ENCODE results near the gene HINT3. TPM values are rescaled to one million over a fixed set of nuclear protein-coding genes. Genes with fewer than 3 reads are reported as not detected.

Gene HINT3
- total RNA-seq, 1 donor from 2014 or later: 20.9 TPM

GRCh38 chr6:125918230-125918629, 38.3 kb upstream of the HINT3 start:
- Mint-ChIP-seq H3K27ac (no peak overlapping the region), H3K9me3 (ENCODE audit: low read depth) (no peaks in the 10 kb centered on the region)

GRCh38 chr6:125918681-125919566, 37.6 kb upstream of the HINT3 start:
- no peak for DNase-seq (ENCODE audit: low spot score, unreplicated experiment)
- Mint-ChIP-seq H3K27ac (peak overlapping the region; percentile 88), H3K4me3 (ENCODE audit: low read depth) (peak overlapping the region; percentile 23), H3K9me3 (ENCODE audit: low read depth) (no peaks in the 10 kb centered on the region), H3K4me1 (ENCODE audit: low read depth) (peaks cover 12% of the 10 kb centered on the region), H3K36me3 (ENCODE audit: insufficient read depth) (peaks cover 14% of the 10 kb centered on the region), H3K27me3 (no peaks in the 10 kb centered on the region)
- no peak for TF ChIP-seq CTCF (IDR thresholded peaks at IDR 0.05; ENCODE audit: unreplicated experiment)

More at GRCh38 chr6:125918230-125918629, 38.3 kb upstream of the HINT3 start:
- Mint-ChIP-seq H3K27me3 (no peaks in the 10 kb centered on the region), H3K4me1 (ENCODE audit: low read depth) (peaks cover 12% of the 10 kb centered on the region), H3K4me3 (ENCODE audit: low read depth) (no peak overlapping the region), H3K36me3 (ENCODE audit: insufficient read depth) (peaks cover 12% of the 10 kb centered on the region)
- no peak for DNase-seq (ENCODE audit: low spot score, unreplicated experiment)
- no peak for TF ChIP-seq CTCF (IDR thresholded peaks at IDR 0.05; ENCODE audit: unreplicated experiment)

- Mint-ChIP-seq H3K4me3 (ENCODE audit: low read depth) (no peak overlapping the region), H3K9me3 (ENCODE audit: low read depth) (no peaks in the 10 kb centered on the region), H3K27ac (no peak overlapping the region), H3K4me1 (ENCODE audit: low read depth) (peaks cover 12% of the 10 kb centered on the region), H3K27me3 (no peaks in the 10 kb centered on the region), H3K36me3 (ENCODE audit: insufficient read depth) (peaks cover 14% of the 10 kb centered on the region)
- TF ChIP-seq CTCF (IDR thresholded peaks at IDR 0.05; ENCODE audit: unreplicated experiment): no peak
- DNase-seq (ENCODE audit: low spot score, unreplicated experiment): no peak
These were observed 37.0 kb upstream of the HINT3 start for GRCh38 chr6:125919618-125920017.

- DNase-seq (ENCODE audit: low spot score, unreplicated experiment): no peak
- no peak overlapping the region for H3K4me3 Mint-ChIP-seq (ENCODE audit: low read depth)
- TF ChIP-seq CTCF (IDR thresholded peaks at IDR 0.05; ENCODE audit: unreplicated experiment): no peak
- no peaks in the 10 kb centered on the region for H3K9me3 Mint-ChIP-seq (ENCODE audit: low read depth)
- peaks cover 8% of the 10 kb centered on the region for H3K36me3 Mint-ChIP-seq (ENCODE audit: insufficient read depth)
- H3K27me3 Mint-ChIP-seq: no peaks in the 10 kb centered on the region
- no peak overlapping the region for H3K27ac Mint-ChIP-seq
- H3K4me1 Mint-ChIP-seq (ENCODE audit: low read depth): peaks cover 12% of the 10 kb centered on the region
These were observed 34.2 kb upstream of the HINT3 start for GRCh38 chr6:125922322-125922860.

GRCh38 chr6:125923366-125923877, 33.1 kb upstream of the HINT3 start:
- Mint-ChIP-seq H3K36me3 (ENCODE audit: insufficient read depth) (peaks cover 8% of the 10 kb centered on the region), H3K27ac (no peak overlapping the region), H3K4me3 (ENCODE audit: low read depth) (no peak overlapping the region), H3K27me3 (no peaks in the 10 kb centered on the region), H3K9me3 (ENCODE audit: low read depth) (no peaks in the 10 kb centered on the region), H3K4me1 (ENCODE audit: low read depth) (peaks cover 9% of the 10 kb centered on the region)
- no peak for TF ChIP-seq CTCF (IDR thresholded peaks at IDR 0.05; ENCODE audit: unreplicated experiment)
- no peak for DNase-seq (ENCODE audit: low spot score, unreplicated experiment)
